ENCODE data around the gene DUSP28.

- no peak for TF ChIP-seq CTCF (conservative IDR thresholded peaks at IDR 0.05; ENCODE audit: low read depth, low read length)
- no peak for TF ChIP-seq EZH2 (IDR thresholded peaks at IDR 0.05; ENCODE audit: borderline replicate concordance, low read depth, low read length, poor library complexity, severe bottlenecking)
Observed at GRCh38 chr2:240525802-240526201, 34.4 kb upstream of the DUSP28 start.

All from A673 (cell line).